Inflammatory macrophage (primary cell): ENCODE results near the gene SYPL1.

Experiments used
- DNase-seq, 2 donors: peaks; one replicate each; pipeline ENCODE4 v3.0.0-alpha.2; 2020 to 2022

Gene SYPL1

DNA sequence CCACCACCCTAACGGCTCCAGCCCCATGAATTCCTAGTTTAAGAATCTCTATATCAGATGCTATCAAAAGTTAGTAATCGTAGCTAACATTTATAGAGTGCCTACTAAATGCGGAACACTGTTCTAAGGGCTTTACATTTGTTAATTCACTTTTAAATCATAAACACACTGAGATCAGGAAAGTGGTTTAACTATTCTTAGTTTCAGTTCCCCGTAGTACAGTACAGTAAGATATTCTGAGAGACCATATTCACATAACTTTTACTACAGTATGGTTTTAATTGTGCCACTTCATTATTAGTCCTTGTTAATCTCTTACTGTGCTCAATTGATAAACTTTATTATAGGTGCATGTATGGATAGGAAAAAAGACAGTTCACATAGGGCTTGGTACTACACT lies 22.5 kb downstream of the SYPL1 start:
- no peak for DNase-seq

DNA sequence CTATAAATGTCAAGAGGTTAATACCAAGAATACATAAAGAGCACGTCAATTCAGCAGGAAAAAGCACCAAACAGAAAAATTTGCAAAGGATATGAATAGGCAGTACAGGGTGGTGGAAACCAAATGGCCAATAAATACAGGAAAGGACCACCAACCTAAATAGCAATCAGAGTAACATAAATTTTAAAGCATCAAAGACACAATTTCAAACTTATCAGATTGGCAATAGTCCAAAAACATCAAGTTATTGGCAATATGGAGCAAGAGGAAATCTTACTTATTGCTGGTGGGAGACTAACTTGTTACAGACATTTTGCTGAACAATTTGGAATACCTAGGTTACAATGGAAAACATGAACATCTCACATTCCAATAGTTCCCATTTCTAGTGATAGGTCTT lies 24.1 kb downstream of the SYPL1 start:
- DNase-seq = no peak

DNA sequence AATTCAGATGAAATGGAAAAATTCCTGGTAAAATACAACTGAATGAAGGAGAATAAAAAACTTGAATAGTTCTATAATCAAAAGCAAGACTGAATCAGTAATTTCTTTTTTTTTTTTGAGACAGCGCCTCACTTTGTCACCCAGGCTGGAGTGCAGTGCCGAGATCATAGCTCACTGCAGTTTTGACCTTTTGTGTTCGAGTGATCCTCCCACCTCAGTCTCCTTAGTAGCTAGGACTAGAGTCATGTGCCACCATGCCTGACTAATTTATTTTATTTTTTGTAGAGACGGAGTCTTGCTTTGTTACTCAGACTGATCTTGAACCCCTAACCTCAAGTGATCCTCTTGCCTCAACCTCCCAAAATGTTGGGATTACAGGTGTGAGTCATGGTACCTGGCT lies 26.1 kb downstream of the SYPL1 start:
- DNase-seq = no peak

DNA sequence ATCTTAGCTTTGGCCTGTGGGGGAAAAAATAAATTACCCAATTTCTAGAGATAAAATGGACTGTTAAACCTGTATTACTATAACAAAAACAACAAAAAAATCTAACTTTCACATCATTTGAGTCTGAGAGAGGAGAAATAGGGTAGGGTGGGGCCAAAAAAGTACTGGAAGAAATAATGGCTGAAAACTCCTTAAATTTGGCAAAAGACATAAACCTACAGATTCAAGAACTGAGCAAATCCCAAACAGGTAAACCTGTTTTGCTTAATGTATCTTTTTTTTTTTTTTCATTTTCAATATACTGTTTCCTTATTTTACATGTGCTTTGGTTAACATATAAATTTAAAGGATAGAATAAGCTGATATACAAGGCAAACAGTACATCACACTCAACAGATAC lies 27.1 kb downstream of the SYPL1 start:
- no peak for DNase-seq

DNA sequence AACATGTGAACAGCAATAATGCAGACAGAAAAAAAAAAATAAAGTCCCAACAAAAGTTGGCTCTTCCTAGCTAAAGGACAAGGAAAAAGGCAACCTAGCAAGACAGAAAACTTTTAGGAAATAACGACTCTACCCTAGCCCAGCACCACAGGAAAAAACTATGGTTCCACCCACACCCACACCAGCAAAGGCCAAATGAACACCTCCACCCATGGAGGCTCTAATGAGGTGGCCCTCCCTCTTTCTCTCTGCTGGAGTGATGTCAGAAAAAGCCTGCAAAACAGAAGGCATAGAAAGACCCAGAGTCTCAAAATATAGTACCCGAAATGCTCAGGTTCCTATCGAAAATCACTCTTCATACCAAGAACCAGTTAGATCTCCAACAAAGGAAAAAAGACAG lies 28.4 kb downstream of the SYPL1 start:
- DNase-seq = no peak

DNA sequence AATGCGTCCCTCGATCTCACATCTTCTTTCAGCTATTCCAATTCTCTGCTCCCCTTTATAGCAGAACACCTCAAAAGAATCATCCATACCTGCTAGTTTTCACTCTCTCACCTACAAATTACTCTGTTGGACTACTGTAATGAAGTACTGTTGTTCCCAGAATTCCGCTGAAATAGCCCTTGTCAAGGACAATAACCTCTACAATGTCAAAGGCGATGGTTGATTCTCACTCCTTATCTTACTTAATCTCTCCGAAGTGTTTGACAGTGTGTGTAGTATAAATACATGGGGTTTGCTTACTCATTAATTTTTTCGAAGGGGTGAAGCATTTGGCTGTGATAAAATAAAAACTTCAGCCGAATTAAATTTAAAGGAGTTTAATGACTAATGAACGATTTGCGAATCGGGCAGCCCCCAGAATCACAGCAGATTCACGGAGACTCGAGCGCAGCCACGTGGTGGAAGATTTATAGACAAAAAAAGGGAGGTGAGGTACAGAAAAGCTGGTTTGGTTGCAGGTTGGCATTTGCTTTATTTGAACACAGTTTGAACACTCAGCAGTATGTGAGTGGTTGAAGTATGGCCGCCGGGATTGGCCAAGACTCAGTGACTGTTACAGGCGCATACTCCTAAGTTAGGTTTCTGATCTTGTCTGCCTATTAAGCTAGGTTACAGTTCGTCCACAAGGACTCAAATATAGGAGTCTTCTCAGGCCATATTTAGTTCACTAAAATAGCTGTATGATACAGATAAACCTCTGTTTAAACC lies 29.8 kb downstream of the SYPL1 start:
- DNase-seq = no peak

DNA sequence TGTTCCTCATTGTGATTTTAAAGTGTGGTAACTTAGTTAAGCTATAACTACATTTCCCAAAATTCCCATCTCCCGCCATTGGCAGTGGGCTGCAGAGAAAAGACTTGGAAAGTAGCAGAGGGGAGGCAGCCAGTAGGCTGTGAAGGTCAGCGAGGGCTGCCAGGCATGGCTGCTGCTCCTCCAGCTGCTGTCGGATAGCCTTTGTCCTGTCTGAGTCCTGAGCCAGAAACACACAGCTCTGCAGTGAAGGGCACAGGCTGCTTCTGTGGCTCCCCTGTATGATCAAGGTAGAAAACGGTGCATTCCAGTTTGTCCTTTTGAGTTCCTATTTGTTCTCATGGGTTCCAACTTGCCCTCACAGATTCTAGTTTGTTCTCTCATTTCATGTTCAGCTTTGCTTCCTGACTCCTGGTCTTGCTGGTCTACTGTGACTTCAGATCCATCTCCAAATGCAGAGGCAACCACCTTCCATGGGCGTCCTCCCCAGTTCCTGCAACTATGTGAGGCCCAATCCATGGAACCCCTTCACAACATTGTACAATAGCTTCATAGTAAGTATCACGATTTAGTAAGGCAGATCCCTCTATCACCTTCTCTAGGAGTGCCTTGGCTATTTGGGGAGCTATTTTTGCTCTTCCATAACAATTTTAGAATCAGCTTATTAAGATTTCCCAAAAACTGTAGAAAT lies 31.7 kb downstream of the SYPL1 start:
- no peak for DNase-seq

DNA sequence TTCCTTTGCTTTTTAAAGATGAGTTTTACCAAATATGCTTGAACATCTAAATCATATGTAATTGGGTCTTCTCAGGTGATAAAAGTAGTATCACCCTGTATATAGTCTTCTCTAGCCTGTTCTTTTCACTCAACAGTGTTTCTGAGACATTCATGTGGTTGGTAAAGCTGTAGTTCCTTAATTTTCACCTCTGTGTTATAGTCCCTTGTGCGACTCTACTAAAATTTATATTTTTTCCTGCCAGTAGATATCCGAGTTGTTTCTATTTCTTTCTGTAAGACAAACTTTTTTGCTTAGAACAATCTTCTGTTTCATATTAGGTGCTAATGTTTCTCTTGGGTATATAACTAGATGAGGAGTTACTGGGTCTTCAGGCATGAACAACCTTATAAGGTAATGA lies 35.6 kb downstream of the SYPL1 start:
- DNase-seq = no peak

DNA sequence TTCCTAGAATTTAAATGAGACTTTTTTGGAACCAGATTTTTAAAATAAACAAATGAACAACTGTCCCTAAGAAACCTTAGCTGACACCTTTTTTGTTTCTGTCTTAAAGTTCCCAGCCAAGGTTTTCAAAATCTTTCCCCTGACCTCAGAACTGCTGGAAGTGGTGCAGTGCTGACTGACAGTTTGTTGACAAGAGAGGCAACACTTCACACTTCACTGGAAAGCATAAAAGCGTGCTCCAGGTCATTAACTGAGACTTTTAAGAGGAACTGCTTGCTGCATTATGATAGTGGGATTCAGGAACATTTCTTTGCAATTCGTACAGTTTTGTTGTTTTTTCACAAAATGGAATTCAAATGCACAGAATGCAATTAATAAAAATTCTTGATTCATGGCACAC lies 36.2 kb downstream of the SYPL1 start:
- no peak for DNase-seq

DNA sequence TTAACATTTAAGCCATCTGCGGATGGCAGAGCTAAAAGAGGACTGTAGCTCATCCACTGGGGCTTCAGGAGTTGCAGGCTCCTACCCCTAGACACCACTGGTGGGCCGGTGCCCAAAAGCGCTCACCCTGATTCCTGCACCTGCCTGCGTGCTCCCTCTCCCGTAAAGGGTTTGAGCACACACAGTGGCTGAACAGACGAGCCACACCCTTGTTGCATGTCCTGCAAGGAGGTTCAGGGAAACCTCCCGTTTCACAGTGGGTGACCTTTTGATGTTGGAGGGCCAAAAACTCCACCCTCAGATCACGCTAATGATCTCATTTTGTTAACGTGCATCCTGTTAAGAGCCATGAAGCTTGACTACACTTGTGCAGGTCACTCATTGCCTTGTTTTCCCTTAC lies 37.9 kb downstream of the SYPL1 start:
- no peak for DNase-seq

DNA sequence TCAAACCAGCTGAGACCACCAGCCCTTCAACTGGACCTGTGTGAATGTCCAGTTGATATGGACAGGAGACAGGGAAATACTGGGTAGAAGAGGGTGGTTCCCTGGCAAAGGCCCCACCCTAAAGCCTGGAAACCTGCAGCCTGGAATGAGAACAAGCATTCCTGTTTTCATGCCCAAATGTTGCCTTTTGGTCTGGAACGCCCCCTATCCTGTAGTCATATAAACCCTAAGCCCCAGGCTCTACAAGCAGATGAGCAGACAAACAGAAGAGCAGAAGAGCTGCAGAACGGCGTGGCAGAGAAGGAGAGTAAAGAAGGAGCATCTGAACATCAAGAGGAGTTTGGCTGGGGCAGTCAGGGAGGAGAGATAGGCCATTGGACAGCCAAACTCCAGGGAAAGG lies 38.4 kb downstream of the SYPL1 start:
- DNase-seq = no peak

DNA sequence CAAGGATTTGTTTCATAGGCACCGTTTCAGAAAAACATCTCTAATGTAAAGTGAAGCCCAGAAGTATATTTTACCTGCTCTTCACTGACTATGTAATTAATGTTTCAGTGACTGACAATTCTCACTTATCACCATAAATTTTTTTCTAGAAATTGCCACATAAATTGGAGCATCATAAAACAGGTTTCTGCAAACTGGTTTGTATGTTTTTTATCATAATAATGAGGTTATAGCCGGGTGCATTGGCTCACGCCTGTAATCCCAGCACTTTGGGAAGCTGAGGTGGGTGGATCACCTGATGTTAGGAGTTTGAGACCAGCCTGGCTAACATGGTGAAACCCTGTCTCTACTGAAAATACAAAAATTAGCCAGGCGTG lies 39.4 kb downstream of the SYPL1 start:
- no peak for DNase-seq

DNA sequence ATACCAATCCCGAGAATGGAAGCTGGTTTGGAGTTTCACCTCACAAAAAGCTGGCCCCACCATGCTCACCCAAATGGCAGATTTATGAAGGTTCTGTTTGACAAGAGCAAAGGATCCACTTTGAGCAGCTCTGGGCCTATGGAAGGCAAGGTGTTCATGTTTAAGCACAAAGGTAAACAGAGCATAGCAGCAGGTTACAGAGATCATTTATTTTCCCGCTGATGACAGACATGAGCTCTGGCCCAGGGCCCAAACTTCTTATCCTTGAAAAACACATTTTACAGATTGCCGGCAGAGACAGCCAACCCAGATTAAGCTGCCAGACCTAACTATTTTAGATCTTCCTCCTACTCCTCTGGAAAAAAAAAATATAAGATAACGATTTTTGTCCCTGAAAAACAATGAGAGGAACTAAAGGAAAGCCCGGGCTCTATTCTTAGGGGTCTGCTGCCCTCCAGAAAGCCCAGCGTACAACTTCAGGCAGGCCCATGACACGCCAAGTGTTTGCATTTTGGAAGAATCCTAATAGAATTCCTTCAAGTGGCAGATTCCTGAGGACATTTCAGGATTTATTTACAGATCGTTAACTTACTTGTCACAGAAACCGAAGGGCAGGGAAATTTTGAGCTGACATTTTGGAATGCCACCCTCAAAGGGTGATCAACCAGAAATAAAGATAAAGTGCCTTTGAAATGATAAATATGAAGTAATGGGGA lies 40.0 kb downstream of the SYPL1 start:
- DNase-seq = no peak

DNA sequence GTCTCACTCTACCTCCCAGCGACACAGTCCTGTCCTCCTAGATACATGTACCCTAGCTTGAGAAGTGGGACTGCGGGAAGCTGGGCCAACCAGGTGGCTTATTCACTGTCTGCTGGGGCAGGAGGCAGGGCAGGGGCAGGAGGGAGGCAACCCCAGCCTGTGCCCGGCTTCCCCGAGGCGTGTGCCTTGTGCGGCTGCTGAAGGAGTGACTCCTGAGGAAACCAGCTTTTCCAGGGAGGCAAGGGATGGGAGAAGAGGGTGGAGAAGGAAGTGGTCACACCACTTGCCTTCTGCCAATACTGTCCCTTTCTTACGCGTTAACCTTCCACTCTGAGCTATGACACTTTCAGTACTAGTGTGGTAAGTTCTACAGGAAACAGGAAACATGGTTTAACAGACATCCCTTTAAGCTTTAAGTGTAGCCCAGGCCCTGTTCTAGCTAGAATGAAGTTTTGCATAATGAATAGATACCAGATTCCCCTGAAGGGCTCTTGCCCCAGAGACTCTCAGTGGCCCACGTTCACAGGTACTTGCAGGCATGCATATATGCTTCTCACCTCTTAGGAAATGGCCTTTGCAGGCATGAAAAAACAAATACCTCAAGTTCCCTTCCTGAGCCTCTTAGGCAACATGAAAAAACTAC lies 40.6 kb downstream of the SYPL1 start:
- DNase-seq = peak; percentile 43 to 69

DNA sequence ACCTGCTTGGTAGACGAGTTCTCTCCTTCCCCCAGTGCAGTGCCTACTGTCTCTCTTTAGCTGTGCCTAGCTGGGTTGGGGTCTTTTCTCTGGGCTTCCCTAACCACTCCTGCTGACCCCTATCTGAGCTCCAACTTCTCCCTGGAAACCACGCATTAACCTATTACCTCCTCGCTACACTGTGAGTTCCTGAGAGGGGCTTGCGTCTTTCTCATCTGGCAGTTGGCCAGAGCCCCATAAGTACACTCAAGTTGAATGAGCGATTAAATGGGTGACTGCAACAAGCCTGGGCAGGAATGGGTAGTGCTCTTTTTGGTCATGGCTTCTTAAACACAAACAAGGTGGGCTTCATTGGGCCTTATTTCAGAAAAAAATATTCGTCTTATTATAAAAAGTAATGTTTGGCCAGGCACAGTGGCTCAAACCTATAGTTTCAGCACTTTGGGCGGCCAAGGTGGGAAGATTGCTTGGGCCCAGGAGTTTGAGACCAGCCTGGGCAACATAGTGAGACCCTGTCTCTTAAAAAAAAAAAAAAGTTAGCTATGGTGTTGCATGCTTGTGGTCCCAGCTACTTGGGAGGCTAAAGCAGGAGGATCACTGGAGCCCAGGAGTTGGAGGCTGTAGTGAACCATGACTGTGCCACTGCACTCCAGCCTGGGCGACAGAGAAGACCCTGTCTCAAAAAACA lies 41.4 kb downstream of the SYPL1 start:
- DNase-seq = no peak

DNA sequence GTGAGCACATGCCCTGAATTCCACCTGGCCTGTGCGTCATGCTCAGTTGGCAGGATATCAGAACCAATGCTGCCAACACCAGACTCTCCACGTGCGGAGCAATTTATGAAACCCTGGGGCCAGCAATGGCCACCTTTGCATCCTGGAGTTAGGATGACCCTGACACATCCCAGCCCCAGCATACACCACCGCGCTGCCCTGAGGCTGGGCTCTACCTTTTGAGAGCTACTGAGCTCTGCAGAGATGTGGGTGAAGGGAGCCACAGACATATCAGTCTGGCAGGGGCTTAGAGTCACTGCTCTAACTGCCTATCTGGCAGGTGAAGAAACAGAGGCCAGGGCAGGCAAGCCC lies 41.9 kb downstream of the SYPL1 start:
- DNase-seq = no peak

DNA sequence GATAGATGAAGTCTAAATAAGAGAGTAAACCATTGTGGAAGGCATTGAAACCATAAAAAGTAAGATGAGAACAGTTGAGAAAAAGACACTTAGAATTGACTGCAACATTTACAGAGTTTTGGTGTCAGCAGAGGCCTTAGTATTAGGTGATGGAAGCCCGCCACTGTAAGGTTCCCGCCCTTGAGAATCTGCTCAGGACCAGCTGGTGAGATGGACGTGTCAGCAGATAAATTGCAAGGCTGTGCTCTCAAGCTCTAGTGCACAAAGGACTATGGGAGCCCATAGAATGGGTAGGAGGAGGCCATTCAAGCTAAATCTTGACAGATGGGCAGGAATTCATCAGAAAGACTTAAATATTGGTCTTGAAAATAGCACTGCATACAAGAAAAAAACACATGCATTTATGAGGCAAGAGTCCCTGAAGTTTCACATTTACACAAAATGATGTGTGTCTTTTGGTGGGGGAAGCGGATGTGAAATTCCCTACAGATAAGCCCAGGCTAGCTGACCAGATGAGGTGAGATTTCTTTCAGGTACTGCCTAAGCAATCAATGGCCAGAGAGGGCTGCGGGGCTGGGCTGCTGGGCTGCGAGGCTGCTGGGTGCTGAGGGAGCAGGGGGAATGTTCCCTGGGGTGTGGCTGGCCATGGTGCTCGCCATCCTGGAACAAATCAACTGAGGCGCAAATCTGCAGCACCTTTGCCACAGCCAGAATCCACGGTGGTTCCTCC lies 42.5 kb downstream of the SYPL1 start:
- DNase-seq = no peak

DNA sequence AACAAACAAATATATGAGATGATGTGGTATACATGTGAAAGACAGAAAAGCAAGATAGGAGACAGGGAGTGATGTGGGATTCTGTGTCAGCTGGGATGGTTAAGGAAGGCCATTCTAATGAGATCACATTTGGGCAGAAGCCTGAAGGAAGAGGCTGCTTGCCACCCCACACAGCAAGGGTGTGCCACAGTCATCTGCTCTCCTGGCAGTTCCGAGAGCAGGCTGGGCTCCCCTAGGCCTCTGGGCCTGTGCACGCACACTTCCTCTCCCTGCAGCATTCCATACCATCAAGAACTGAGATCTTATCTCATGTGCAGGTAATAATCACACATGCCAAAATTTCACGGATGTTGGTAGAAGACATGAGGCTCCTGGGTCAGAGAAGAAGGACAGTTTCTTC lies 43.1 kb downstream of the SYPL1 start:
- no peak for DNase-seq

DNA sequence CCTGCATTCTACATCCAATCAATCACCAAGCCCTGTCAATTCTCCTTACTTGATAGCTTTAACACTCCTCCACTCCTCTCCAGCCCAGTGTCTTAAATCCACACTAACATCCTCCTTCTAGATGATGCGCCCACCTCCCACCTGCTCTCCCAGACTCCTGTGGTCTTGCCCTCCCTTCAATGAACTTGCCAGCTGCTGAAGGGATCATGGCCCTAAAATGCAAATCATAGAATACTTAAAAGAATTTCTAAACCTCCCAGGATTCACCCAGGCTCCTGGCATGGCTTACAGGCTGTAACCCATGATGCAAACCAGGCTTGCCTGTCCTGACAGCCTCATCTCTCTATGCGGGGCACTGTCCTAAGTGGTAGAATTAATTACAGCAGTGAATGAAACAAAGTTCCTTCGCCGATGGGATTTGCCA lies 43.6 kb downstream of the SYPL1 start:
- DNase-seq = no peak

DNA sequence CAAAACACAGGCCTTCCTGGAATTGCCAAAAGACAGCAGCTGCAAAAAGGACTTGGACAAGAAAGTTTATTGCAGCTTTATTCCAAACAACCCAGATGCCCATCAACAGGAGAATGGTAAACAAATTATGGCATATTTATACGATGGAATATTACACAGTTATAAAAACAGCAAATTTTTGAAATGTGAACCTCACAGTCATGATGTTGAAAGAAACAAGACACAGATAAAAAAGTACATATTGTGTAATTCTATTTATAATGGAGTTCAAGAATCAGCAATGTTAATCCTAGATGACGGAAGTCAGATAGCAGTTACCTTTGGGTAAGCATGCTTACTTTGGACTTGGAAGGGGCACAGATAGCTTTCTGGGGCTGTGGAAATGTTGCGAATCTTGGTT lies 44.4 kb downstream of the SYPL1 start:
- no peak for DNase-seq

DNA sequence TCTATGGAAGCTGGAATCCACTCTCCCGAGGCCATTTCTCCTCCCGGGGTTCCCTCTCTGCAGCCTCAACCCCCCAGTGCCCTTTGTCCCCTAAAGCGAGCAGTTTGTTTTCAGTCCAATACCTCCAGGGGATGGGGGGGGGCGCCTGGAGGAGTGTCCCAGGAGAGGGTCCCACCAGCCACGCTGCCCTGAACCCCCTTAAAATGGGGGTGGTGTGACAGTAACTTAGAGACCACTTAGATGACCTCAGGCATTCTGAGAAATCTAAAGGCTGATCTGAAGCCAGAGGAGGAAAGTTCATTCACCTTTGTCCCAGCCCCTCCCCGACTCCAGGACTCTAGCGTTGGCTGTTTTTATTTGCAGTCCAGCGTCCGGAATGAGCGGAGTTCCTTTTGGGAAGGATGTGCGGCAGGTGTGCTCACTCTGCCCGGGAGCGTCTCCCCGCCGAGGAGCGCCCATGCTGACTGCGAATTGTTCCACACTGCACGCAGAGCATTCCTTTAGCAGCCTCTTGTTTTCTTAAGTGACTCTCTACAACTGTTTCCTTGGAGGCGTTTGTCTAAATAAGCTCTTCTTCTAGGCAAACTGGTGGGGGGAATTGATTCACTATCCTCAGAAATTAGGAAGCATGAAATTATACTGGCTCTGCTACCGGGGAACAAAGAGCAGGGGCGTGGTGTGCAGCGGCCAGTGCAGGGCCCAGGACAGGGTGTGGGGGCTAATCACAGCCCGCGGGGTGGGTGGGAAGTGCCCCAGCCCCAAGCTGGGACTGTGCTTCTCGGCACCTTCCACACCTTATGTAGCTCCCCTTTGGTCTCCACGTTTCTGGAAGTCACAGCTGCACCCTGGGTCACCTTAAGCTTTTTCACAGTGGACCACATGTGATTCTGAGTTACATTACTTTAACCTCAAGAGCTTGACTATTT lies 46.3 kb downstream of the SYPL1 start:
- DNase-seq = no peak
